Neural crest cell (in vitro differentiated cells): ENCODE measurements around the gene MLKL. TPM values are rescaled to one million over a fixed set of nuclear protein-coding genes. Genes with fewer than 3 reads are reported as not detected.
"Not testable (repeated sequence)": the region's sequence is repeated elsewhere in the genome, so short reads cannot be mapped to it uniquely, and the experiment has no call there.

ENCODE experiments used
- DNase-seq: peaks from one replicate; pipeline ENCODE4 v3.0.0; 2021; ENCODE audit warnings: low read depth, mixed read lengths, low spot score
- H3K27ac Mint-ChIP-seq: one replicate; pipeline ENCODE4 v1.8.0; 2021; ENCODE audit warnings: mild to moderate bottlenecking, mixed read lengths; ENCODE audit not compliant: unreplicated experiment
- H3K27me3 Mint-ChIP-seq: 2 replicates; pipeline ENCODE4 v1.8.0; 2021; ENCODE audit warnings: low read depth, mild to moderate bottlenecking, mixed read lengths
- H3K36me3 Mint-ChIP-seq: 2 replicates; pipeline ENCODE4 v1.8.0; 2021; ENCODE audit warnings: low read depth, mild to moderate bottlenecking, mixed read lengths
- H3K4me1 Mint-ChIP-seq: 2 replicates; pipeline ENCODE4 v1.8.0; 2021; ENCODE audit warnings: mixed read lengths
- H3K4me3 Mint-ChIP-seq: one replicate; pipeline ENCODE4 v1.8.0; 2021; ENCODE audit warnings: mild to moderate bottlenecking, mixed read lengths
- H3K9me3 Mint-ChIP-seq: 2 replicates; pipeline ENCODE4 v1.8.0; 2021; ENCODE audit warnings: mixed read lengths
- total RNA-seq: library from RNA; stranded (reverse); gene quantifications from 2 replicates; pipeline ENCODE4 v1.2.1, GENCODE V29; 2021
- TF ChIP-seq, protein P1 (sequence below): fragments of 200-600 bp; sonication (generic); conservative IDR thresholded peaks from 2 replicates; pipeline ENCODE4 v1.5.0; 2021; ENCODE audit warnings: antibody characterized with exemption, mild to moderate bottlenecking

MLKL gene
- total RNA-seq, 1 donor from 2014 or later, result not detected

DNA sequence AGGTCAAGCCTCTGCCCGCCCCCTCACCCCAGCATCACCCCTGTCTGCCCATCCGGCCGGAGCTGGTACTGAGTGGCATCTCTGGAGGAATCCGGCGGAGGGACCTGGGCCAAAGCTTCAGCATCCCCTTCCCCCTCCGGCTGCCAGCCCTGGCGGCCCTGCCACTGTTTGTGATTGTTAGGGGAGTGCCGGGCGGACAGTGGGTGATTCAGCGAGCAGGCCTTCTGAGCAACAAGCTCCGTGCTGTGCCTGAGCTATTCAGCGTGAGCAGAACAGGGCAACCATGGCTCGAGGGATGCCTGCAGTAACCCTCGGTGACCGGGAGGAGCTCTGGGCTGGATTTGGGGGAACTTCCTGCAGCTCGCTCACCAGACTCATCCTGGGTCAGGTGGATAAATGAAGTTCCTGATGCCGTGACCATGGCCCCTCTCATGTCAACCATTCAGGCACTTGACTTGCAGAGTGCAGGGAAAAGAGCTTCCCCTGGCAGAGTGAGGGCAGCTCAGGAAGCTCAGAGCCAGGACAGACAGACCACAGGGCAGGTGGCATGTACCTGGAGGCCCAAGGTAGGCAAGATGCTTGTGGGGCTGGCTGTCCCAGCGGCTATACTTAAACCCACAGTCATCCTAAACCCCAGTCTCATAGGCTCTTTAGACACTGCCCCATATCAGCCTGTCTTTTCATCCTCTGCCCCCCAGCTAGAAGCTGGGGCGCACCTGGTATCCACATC is 24.3 kb upstream of the MLKL start:
- no peaks in the 10 kb centered on the region for H3K27me3 Mint-ChIP-seq
- no peak overlapping the region for H3K27ac Mint-ChIP-seq
- TF ChIP-seq, protein P1, sequence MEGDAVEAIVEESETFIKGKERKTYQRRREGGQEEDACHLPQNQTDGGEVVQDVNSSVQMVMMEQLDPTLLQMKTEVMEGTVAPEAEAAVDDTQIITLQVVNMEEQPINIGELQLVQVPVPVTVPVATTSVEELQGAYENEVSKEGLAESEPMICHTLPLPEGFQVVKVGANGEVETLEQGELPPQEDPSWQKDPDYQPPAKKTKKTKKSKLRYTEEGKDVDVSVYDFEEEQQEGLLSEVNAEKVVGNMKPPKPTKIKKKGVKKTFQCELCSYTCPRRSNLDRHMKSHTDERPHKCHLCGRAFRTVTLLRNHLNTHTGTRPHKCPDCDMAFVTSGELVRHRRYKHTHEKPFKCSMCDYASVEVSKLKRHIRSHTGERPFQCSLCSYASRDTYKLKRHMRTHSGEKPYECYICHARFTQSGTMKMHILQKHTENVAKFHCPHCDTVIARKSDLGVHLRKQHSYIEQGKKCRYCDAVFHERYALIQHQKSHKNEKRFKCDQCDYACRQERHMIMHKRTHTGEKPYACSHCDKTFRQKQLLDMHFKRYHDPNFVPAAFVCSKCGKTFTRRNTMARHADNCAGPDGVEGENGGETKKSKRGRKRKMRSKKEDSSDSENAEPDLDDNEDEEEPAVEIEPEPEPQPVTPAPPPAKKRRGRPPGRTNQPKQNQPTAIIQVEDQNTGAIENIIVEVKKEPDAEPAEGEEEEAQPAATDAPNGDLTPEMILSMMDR, result no peak

DNA sequence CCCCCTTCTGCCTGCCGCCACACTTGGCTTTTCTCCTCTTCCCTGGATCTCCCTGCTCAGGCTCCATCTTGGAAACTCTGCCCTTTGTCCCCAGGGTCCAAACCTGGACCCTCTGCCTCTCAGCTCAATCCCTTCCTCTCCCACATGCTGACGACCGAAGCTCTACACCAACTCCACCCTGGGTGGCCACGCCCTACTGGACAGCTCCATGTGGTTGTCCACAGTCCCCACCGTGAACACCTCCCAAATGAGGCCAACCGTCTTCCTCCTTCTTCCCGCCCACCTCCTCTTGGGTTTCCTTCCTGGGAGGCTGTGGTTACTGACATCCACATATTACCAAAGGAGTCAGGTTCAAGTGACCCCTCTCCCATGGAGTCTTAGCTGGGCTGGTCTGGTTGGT is 22.6 kb upstream of the MLKL start:
- no peak overlapping the region for H3K4me3 Mint-ChIP-seq
- DNase-seq, result no peak
- H3K36me3 Mint-ChIP-seq, result no peaks in the 10 kb centered on the region
- TF ChIP-seq, protein P1, result no peak
- peaks cover 2% of the 10 kb centered on the region for H3K9me3 Mint-ChIP-seq
- H3K27me3 Mint-ChIP-seq, result no peaks in the 10 kb centered on the region
- H3K27ac Mint-ChIP-seq, result no peak overlapping the region
- H3K4me1 Mint-ChIP-seq, result peaks cover 12% of the 10 kb centered on the region

More for the DNA sequence above, 24.3 kb upstream of the MLKL start:
- DNase-seq, result peak; percentile 21
- no peaks in the 10 kb centered on the region for H3K36me3 Mint-ChIP-seq
- peaks cover 2% of the 10 kb centered on the region for H3K9me3 Mint-ChIP-seq
- peaks cover 12% of the 10 kb centered on the region for H3K4me1 Mint-ChIP-seq
- H3K4me3 Mint-ChIP-seq, result no peak overlapping the region

DNA sequence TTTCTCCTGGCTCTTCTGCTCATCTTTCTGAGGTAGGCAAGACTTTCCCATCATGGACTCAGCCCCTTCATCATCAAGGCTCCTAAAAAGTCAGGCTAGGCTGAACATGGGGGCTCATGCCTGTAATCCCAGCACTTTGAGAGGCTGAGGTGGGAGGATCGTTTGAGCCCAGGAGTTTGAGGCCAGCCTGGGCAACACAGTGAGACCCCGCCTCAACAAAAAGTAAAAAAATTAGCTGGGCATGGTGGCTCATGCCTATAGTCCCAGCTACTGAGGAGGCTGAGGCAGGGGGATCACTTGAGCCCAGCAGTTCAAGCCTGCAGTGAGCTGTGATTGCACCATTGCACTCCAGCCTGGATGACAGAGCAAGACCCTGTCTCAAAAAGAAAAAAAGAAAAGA is 21.5 kb upstream of the MLKL start:
- H3K27ac Mint-ChIP-seq, H3K27me3 Mint-ChIP-seq, H3K9me3 Mint-ChIP-seq, H3K4me3 Mint-ChIP-seq, DNase-seq, H3K36me3 Mint-ChIP-seq: not testable (repeated sequence)
- H3K4me1 Mint-ChIP-seq, result peaks cover 12% of the 10 kb centered on the region

DNA sequence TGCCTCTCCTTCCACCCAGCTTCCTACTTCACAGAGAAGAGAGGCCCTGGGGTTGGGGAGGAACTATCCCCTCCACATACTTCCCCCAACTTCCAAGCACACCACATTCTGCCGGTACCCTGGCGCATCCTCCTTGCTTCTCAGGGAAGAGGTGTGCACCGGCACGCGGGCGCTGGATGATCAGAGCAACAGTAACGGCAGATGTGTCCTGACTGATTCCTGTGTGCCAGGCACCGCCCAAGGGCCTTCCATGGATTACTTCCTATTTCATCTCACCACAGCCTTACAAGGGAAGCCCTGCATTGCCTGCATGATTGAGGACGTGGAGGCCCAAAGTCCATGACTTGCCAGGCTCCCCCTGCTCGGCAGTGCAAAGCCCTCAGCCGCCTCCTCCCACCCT is 21.1 kb upstream of the MLKL start:
- Mint-ChIP-seq H3K27ac (no peak overlapping the region), H3K9me3 (no peaks in the 10 kb centered on the region), H3K36me3 (no peaks in the 10 kb centered on the region), H3K4me3 (no peak overlapping the region), H3K4me1 (peaks cover 12% of the 10 kb centered on the region), H3K27me3 (no peaks in the 10 kb centered on the region)
- TF ChIP-seq, protein P1, result no peak
- no peak for DNase-seq

DNA sequence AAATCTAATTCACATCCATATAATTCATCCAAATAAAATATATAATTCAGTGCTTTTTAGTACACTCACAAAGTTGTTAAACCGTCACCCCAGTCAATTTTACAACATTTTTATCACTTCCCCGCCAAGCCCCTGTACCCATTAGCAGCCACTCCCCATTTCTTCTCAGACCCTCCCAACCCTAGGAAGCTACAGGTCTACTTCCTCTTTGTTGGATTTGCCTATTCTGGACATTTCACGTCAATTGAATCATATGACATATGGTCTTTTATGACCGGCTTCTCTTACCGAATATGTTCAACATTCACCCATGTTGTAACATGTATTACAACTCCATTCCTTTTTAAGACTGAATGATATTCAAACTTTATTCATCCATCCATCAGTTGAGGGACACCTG is 19.9 kb upstream of the MLKL start:
- H3K9me3 Mint-ChIP-seq, result no peaks in the 10 kb centered on the region
- no peaks in the 10 kb centered on the region for H3K36me3 Mint-ChIP-seq
- peaks cover 12% of the 10 kb centered on the region for H3K4me1 Mint-ChIP-seq
- no peak for DNase-seq
- TF ChIP-seq, protein P1, result no peak
- no peak overlapping the region for H3K4me3 Mint-ChIP-seq
- H3K27me3 Mint-ChIP-seq, result no peaks in the 10 kb centered on the region
- H3K27ac Mint-ChIP-seq, result no peak overlapping the region

DNA sequence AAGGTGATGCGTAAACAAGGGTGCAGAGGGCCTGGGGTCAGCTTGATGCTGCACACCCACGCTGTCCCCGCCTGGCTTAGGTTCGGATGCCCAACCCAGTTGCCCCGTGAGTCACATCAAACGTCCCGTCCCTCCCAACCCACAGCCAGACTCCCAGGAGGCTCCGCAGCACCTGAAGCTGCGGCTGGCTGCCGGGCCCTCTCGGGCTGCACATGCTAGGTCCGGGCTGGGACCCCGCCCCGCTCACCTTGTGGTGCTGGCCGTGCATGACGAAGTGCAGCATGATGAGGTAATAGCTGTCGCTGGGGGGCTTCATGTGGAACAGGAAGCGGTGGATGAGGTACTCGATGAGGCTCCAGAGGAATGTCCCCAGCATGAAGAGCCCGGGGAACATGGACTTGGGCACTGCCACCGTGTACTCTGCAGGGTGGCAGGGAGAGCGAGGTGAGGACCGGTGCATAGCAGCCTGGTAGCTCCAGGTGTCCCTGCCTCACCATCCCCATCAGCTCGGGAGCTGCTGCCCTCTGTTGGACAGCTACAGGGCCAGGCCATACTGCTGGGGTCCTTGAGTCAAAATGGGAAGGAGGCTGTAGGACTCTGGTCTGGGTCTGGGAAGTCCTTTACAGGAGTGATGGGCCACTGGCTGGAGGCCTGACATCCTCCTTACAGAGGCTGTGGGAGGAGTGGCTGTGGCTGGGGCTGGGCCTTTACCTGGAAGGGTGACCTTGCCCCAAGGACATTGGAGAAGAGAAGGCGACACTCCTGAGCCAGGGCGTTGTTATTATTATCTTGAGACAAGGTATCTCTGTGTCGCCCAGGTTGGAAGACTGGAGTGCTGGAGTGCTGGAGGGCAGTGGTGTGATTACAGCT is 18.3 kb upstream of the MLKL start:
- Mint-ChIP-seq H3K4me3 (no peak overlapping the region), H3K27ac (no peak overlapping the region), H3K4me1 (no peaks in the 10 kb centered on the region), H3K9me3 (no peaks in the 10 kb centered on the region), H3K27me3 (no peaks in the 10 kb centered on the region), H3K36me3 (no peaks in the 10 kb centered on the region)
- no peak for DNase-seq
- TF ChIP-seq, protein P1, result no peak
